ENCODE measurements around the gene PNPLA2.

DNA sequence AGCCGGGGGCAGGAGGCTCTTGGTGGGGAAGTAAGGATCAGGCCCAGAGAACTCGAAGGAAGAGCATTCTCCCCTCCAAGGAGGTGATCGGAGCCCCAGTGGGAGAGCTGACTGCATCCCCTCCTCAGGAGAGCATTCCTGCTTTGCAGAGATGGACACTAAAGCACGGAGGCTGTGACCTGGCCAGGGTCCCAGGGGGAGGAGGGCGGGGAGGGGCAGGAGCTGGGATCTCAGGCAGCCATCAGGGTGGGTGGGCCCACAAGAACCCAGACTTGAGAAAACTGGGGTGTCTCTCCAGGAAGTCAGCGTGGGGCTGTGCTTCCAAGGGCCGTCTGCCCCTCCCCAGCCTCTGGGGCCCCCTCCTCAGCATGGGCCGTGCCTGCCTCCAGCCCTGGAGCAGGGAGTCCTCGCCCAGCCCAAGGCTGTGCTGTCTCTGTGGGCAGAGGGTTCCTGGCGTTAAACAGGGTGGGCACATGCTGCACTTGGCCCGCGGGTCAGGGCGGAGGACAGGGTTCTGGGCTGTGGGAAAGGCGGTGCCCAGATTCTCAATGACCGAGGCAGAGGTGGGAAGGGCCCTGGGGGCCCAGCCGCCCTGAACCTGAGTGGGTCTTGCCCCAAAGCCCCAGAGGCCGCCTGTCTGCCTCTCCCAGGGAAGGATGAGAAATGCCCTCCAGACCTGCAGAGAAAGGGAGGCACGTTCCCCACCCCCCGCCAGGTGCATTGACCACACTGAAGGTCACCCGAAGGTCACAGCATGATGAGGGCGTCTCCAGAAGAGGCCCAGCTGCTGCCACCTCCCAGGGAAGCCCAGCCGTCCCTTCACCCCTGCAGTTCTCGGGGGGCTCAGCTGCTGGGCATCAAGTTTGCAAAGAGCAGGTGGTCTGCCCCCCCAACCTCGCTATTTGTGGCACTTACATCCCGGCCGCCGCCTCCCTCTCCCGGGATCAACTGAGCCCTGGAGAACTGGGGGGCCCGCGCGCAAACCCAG, 29.5 kb upstream of the PNPLA2 start:
- TF ChIP-seq ZNF274 (IDR thresholded peaks at IDR 0.05; ENCODE audit: low read depth, low read length) (no peak), SUZ12 (IDR thresholded peaks at IDR 0.05; ENCODE audit: extremely low read depth, insufficient read depth, insufficient read length) (no peak), YY1 (IDR thresholded peaks at IDR 0.05; ENCODE audit: insufficient read depth, insufficient read length) (no peak)

All from NT2/D1 (cell line).